Urinary bladder (tissue), 4 donors: ENCODE data around the gene TUBB2B. TPM values are rescaled to one million over a fixed set of nuclear protein-coding genes. Genes with fewer than 3 reads are reported as not detected.
"Not testable (repeated sequence)": the region's sequence is repeated elsewhere in the genome, so short reads cannot be mapped to it uniquely, and the experiment has no call there.

ENCODE experiments used
- DNase-seq: peaks from one replicate; pipeline ENCODE4 v3.0.0-alpha.2; 2015; ENCODE audit errors: extremely low spot score
- H3K27ac ChIP-seq: one replicate; pipeline ENCODE4 v1.5.1; 2013; ENCODE audit warnings: low read depth, mild to moderate bottlenecking, moderate library complexity
- H3K36me3 ChIP-seq: one replicate; pipeline ENCODE4 v1.6.1; 2013; ENCODE audit warnings: mild to moderate bottlenecking, moderate library complexity; ENCODE audit not compliant: insufficient read depth
- H3K4me1 ChIP-seq: one replicate; pipeline ENCODE4 v1.6.1; 2013; ENCODE audit warnings: mild to moderate bottlenecking, moderate library complexity; ENCODE audit not compliant: insufficient read depth
- H3K4me3 ChIP-seq: one replicate; pipeline ENCODE4 v1.5.1; 2013; ENCODE audit warnings: low read depth, low read length
- WGBS: extraction: QIAGEN DNeasy Blood & Tissue Kit; methylation state at CpG from one replicate; pipeline ENCODE4 v1.1.7; 2013; 5-methylcytosine and 5-hydroxymethylcytosine counted together
- polyA plus RNA-seq: library from polyadenylated mRNA; stranded (reverse); fragments of 200-250 nt; gene quantifications from one replicate; pipeline ENCODE4 v1.2.3, GENCODE V29; 2013
- total RNA-seq: library from RNA; depleted of rRNA; stranded (reverse); fragments of >200 nt; gene quantifications from one replicate; pipeline ENCODE4 v1.2.3, GENCODE V29; 2014
- donor health status: healthy with polysubstance abuse.
- donor health status: healthy.

Gene TUBB2B
- total and polyA plus RNA-seq, 2 donors, result 22.4 to 55.6 TPM

- 86% methylated on average over 3 of the region's 3 CpGs for WGBS
- Histone ChIP-seq H3K4me3 (no peak overlapping the region), H3K4me1 (no peaks in the 10 kb centered on the region), H3K36me3 (no peaks in the 10 kb centered on the region), H3K27ac (no peak overlapping the region)
- no peak for DNase-seq
Measured at GRCh38 chr6:3249821-3250220, 22.4 kb upstream of the TUBB2B start.

GRCh38 chr6:3247255-3248146 lies 20.0 kb upstream of the TUBB2B start:
- Histone ChIP-seq H3K36me3 (no peaks in the 10 kb centered on the region), H3K4me3 (peak overlapping the region; percentile 12), H3K4me1 (no peaks in the 10 kb centered on the region), H3K27ac (no peak overlapping the region)
- no peak for DNase-seq
- 23% methylated on average over 36 of the region's 36 CpGs for WGBS

- WGBS, result 95% methylated on average over 5 of the region's 5 CpGs
- Histone ChIP-seq H3K36me3 (no peaks in the 10 kb centered on the region), H3K4me1 (no peaks in the 10 kb centered on the region), H3K27ac (no peak overlapping the region), H3K4me3 (no peak overlapping the region)
- DNase-seq, result no peak
Measured at GRCh38 chr6:3245216-3245615, 17.8 kb upstream of the TUBB2B start.

GRCh38 chr6:3244832-3245161 lies 17.3 kb upstream of the TUBB2B start:
- not testable (repeated sequence) for H3K27ac ChIP-seq, H3K36me3 ChIP-seq, DNase-seq, H3K4me3 ChIP-seq, H3K4me1 ChIP-seq
- 95% methylated on average over 7 of the region's 7 CpGs for WGBS

GRCh38 chr6:3244003-3244831 lies 16.8 kb upstream of the TUBB2B start:
- H3K4me1 ChIP-seq, result no peaks in the 10 kb centered on the region
- WGBS, result 72% methylated on average over 8 of the region's 8 CpGs
- H3K4me3 ChIP-seq, result no peak overlapping the region
- no peaks in the 10 kb centered on the region for H3K36me3 ChIP-seq
- no peak for DNase-seq
- no peak overlapping the region for H3K27ac ChIP-seq

GRCh38 chr6:3242768-3243167 lies 15.3 kb upstream of the TUBB2B start:
- 89% methylated on average over 4 of the region's 4 CpGs for WGBS

GRCh38 chr6:3241745-3242144 lies 14.3 kb upstream of the TUBB2B start:
- WGBS, result 89% methylated on average over 4 of the region's 4 CpGs

More at GRCh38 chr6:3242768-3243167, 15.3 kb upstream of the TUBB2B start:
- no peak for DNase-seq
- Histone ChIP-seq H3K27ac (no peak overlapping the region), H3K4me1 (no peaks in the 10 kb centered on the region), H3K36me3 (no peaks in the 10 kb centered on the region), H3K4me3 (no peak overlapping the region)

GRCh38 chr6:3240595-3240994 lies 13.1 kb upstream of the TUBB2B start:
- Histone ChIP-seq H3K36me3 (no peaks in the 10 kb centered on the region), H3K27ac (no peak overlapping the region), H3K4me1 (no peaks in the 10 kb centered on the region), H3K4me3 (no peak overlapping the region)
- WGBS, result 62% methylated on average over 7 of the region's 7 CpGs
- no peak for DNase-seq

More at GRCh38 chr6:3241745-3242144, 14.3 kb upstream of the TUBB2B start:
- DNase-seq, H3K4me1 ChIP-seq, H3K36me3 ChIP-seq, H3K27ac ChIP-seq, H3K4me3 ChIP-seq: not testable (repeated sequence)

- H3K4me1 ChIP-seq, result no peaks in the 10 kb centered on the region
- no peak overlapping the region for H3K27ac ChIP-seq
- H3K4me3 ChIP-seq, result no peak overlapping the region
- H3K36me3 ChIP-seq, result no peaks in the 10 kb centered on the region
- whole genome bisulfite sequencing, result 79% methylated on average over 13 of the region's 13 CpGs
- DNase-seq, result no peak
Measured at GRCh38 chr6:3239110-3239830, 11.8 kb upstream of the TUBB2B start.

- Histone ChIP-seq H3K4me1 (no peaks in the 10 kb centered on the region), H3K4me3 (no peak overlapping the region), H3K36me3 (no peaks in the 10 kb centered on the region), H3K27ac (no peak overlapping the region)
- no peak for DNase-seq
- WGBS, result 78% methylated on average over 24 of the region's 24 CpGs
Measured at GRCh38 chr6:3237761-3238662, 10.6 kb upstream of the TUBB2B start.

- Histone ChIP-seq H3K27ac (no peak overlapping the region), H3K36me3 (no peaks in the 10 kb centered on the region), H3K4me3 (no peak overlapping the region), H3K4me1 (no peaks in the 10 kb centered on the region)
- DNase-seq, result no peak
- WGBS, result 78% methylated on average over 3 of the region's 3 CpGs
Measured at GRCh38 chr6:3236005-3236404, 8.6 kb upstream of the TUBB2B start.

- H3K27ac ChIP-seq, result no peak overlapping the region
- no peaks in the 10 kb centered on the region for H3K36me3 ChIP-seq
- DNase-seq, result no peak
- H3K4me3 ChIP-seq, result no peak overlapping the region
- 94% methylated on average over 2 of the region's 2 CpGs for WGBS
- H3K4me1 ChIP-seq, result no peaks in the 10 kb centered on the region
Measured at GRCh38 chr6:3235486-3235885, 8.0 kb upstream of the TUBB2B start.

- H3K4me1 ChIP-seq, result peaks cover 1% of the 10 kb centered on the region
- no peak overlapping the region for H3K4me3 ChIP-seq
- no peak overlapping the region for H3K27ac ChIP-seq
- no peak for DNase-seq
- H3K36me3 ChIP-seq, result no peaks in the 10 kb centered on the region
- 77% methylated on average over 3 of the region's 3 CpGs for WGBS
Measured at GRCh38 chr6:3233904-3234303, 6.5 kb upstream of the TUBB2B start.
